ENCODE measurements around the gene CCDC127. TPM values are rescaled to one million over a fixed set of nuclear protein-coding genes. Genes with fewer than 3 reads are reported as not detected.

The CCDC127 gene
- polyA plus RNA-seq, 3 donors, result 0.68 to 1.5 (median 0.85) TPM

GRCh38 chr5:191949-192690 is 25.8 kb downstream of the CCDC127 start:
- Mint-ChIP-seq H3K9me3 (peaks cover 0 to 2% (median 0%) of the 10 kb centered on the region in 7 donors), H3K27ac (no peak overlapping the region), H3K4me1 (peaks cover 6% of the 10 kb centered on the region), H3K36me3 (no peaks in the 10 kb centered on the region), H3K27me3 (ENCODE audit: low read depth in 3 of 3) (peaks cover 13 to 35% (median 18%) of the 10 kb centered on the region in 3 donors), H3K4me3 (peak overlapping the region in 1 of 2 donors; percentile 62)
- no peaks in the 10 kb centered on the region for H4K20me1 ChIP-seq (ENCODE audit: insufficient read depth, low read length)
- no peak overlapping the region for H3K27ac ChIP-seq (ENCODE audit: low read depth in 1 of 2, low read length in 2 of 2)
- H3K4me2 ChIP-seq (replicated peaks; ENCODE audit: extremely low read depth, low read length, poor library complexity, severe bottlenecking), result no peak overlapping the region
- no peak overlapping the region for H3K9ac ChIP-seq (ENCODE audit: insufficient read depth, low read length, poor library complexity, severe bottlenecking)
- intact Hi-C loops (cut with micrococcal nuclease), result no loop called here
- H3K4me3 ChIP-seq (replicated peaks in 1 of 3; ENCODE audit: low read depth in 2 of 3, low read length in 3 of 3), result no peak overlapping the region
- H3K9me3 ChIP-seq (replicated peaks in 1 of 2; ENCODE audit: control insufficient read depth in 1 of 2, insufficient read depth in 1 of 2, low read length in 2 of 2), result no peaks in the 10 kb centered on the region
- TF ChIP-seq CTCF (IDR thresholded peaks at IDR 0.05), result no peak
- peaks cover 0 to 8% of the 10 kb centered on the region in 2 donors for H3K27me3 ChIP-seq (ENCODE audit: control insufficient read depth in 2 of 2, insufficient read depth in 2 of 2, low read length in 2 of 2)
- H3K4me1 ChIP-seq (ENCODE audit: control insufficient read depth in 1 of 2, insufficient read depth in 2 of 2, low read length in 2 of 2), result peaks cover 0 to 3% of the 10 kb centered on the region in 2 donors
- 94% methylated on average over 34 of the region's 46 CpGs for WGBS (ENCODE audit: insufficient coverage)
- no peaks in the 10 kb centered on the region for H3K36me3 ChIP-seq (replicated peaks in 1 of 2; ENCODE audit: control insufficient read depth in 1 of 2, insufficient read depth in 2 of 2, low read length in 2 of 2)
- no peak overlapping the region for H2AFZ ChIP-seq (ENCODE audit: insufficient read depth, low read depth, low read length, poor library complexity, severe bottlenecking)
- no peaks in the 10 kb centered on the region for H3K79me2 ChIP-seq (ENCODE audit: insufficient read depth, low read length)
- no peak for DNase-seq

DNA sequence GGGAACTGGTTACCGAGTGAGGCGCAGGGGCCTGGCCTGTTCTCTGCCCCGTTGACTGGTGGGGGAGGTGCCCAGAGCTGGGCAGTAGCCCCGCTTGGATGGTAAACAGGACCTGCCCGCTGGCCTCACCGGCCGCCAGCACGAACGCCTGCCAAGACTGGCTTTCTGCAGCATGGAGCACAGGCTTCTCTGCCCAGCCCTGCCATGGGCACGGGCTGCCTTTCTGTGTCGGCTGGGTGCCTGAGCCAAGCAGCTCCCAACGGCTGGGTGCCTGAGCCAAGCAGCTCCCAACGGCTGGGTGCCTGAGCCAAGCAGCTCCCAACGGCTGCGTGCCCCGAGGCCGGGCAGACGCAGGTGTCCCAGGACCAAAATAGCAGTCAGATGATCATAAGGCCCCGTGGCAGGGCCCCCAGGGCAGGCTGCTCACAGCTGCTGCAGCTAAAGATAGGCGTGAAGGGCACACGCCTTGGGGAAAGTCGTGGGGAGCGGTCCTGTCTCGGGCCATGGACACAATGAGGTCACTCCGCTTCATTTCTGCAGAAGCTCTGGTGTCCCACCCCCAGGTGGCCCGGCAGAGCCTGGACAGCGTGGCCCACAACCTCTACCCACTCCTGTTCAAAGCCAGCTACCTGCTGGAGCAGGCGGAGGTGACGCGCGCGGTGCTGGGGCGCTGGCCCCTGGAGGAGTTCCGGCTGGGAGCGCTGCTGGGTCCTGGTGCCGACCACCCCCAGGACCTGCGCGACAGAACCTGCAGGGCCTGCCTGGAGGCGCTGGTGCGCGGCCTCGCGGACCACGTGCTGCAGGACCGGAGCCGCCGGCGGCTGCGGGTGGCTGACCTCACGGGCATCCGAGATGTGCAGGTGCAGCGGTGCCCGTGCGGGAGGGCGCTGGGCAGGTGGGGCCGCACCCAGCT is 26.7 kb downstream of the CCDC127 start, which contains the start of gene LRRC14B:
TSS of gene LRRC14B (plus strand) at position 460 of the 913 bp plus-strand sequence. CDS start at position 504, 44 bp downstream.
- H3K4me1 Mint-ChIP-seq, result peaks cover 6% of the 10 kb centered on the region
- Histone ChIP-seq H3K4me2 (replicated peaks; ENCODE audit: extremely low read depth, low read length, poor library complexity, severe bottlenecking) (no peak within 1 kb of the TSS), H3K27ac (ENCODE audit: low read depth in 1 of 2, low read length in 2 of 2) (no peak within 1 kb of the TSS), H3K79me2 (ENCODE audit: insufficient read depth, low read length) (no peaks in the 10 kb centered on the region), H2AFZ (ENCODE audit: insufficient read depth, low read depth, low read length, poor library complexity, severe bottlenecking) (no peak within 1 kb of the TSS), H4K20me1 (ENCODE audit: insufficient read depth, low read length) (no peaks in the 10 kb centered on the region), H3K9ac (ENCODE audit: insufficient read depth, low read length, poor library complexity, severe bottlenecking) (no peak within 1 kb of the TSS), H3K4me3 (replicated peaks in 1 of 3; ENCODE audit: low read depth in 2 of 3, low read length in 3 of 3) (no peak within 1 kb of the TSS), H3K4me1 (ENCODE audit: control insufficient read depth in 1 of 2, insufficient read depth in 2 of 2, low read length in 2 of 2) (peaks cover 0 to 3% of the 10 kb centered on the region in 2 donors), H3K36me3 (replicated peaks in 1 of 2; ENCODE audit: control insufficient read depth in 1 of 2, insufficient read depth in 2 of 2, low read length in 2 of 2) (no peaks in the 10 kb centered on the region), H3K9me3 (replicated peaks in 1 of 2; ENCODE audit: control insufficient read depth in 1 of 2, insufficient read depth in 1 of 2, low read length in 2 of 2) (no peaks in the 10 kb centered on the region), H3K27me3 (ENCODE audit: control insufficient read depth in 2 of 2, insufficient read depth in 2 of 2, low read length in 2 of 2) (peaks cover 0 to 8% of the 10 kb centered on the region in 2 donors)
- peaks cover 13 to 35% (median 18%) of the 10 kb centered on the region in 3 donors for H3K27me3 Mint-ChIP-seq (ENCODE audit: low read depth in 3 of 3)
- H3K4me3 Mint-ChIP-seq, result peak within 1 kb of the TSS in 1 of 2 donors; percentile 62
- H3K9me3 Mint-ChIP-seq, result peaks cover 0 to 2% (median 0%) of the 10 kb centered on the region in 7 donors
- no peak within 1 kb of the TSS for H3K27ac Mint-ChIP-seq
- 27% methylated on average over 55 of the region's 56 CpGs for WGBS (ENCODE audit: insufficient coverage)
- TF ChIP-seq CTCF (IDR thresholded peaks at IDR 0.05), result no peak
- no peak for DNase-seq
- H3K36me3 Mint-ChIP-seq, result no peaks in the 10 kb centered on the region
- intact Hi-C loops (cut with micrococcal nuclease), result no loop called here

All from CD14-positive monocyte (primary cell).